PFSK-1 (cell line): ENCODE results near the gene SRP72.
A peak's percentile ranks its signal among the peaks of the same experiment; 100 is the strongest.

ENCODE experiments used
- FOXP2 ChIP-seq: optimal IDR thresholded peaks from 2 replicates; pipeline ENCODE3; 2011; ENCODE audit warnings: borderline replicate concordance, control low read depth, inconsistent platforms; ENCODE audit not compliant: insufficient read depth; ENCODE audit errors: extremely low read length, extremely low read depth
- POLR2AphosphoS5 ChIP-seq: IDR thresholded peaks from 2 replicates; pipeline ENCODE4 v1.6.1; 2012; ENCODE audit warnings: low read depth, mild to moderate bottlenecking, control low read depth, low read length, moderate library complexity
- REST ChIP-seq, 2 experiments: IDR thresholded peaks; 2 replicates each; pipeline versions ENCODE4 v1.6.1 to v1.8.0; 2011 to 2012; ENCODE audit warnings: low read depth in 2 of 2, low read length in 2 of 2, control low read depth in 1 of 2, inconsistent platforms in 1 of 2, mild to moderate bottlenecking in 1 of 2, moderate library complexity in 1 of 2; ENCODE audit not compliant: insufficient read depth in 1 of 2
- SIN3A ChIP-seq: IDR thresholded peaks from 2 replicates; pipeline ENCODE4 v1.6.1; 2012; ENCODE audit warnings: mild to moderate bottlenecking, low read length, moderate library complexity, borderline replicate concordance; ENCODE audit not compliant: insufficient read depth
- TAF1 ChIP-seq: IDR thresholded peaks from 2 replicates; pipeline ENCODE4 v1.6.1; 2012; ENCODE audit warnings: low read length, control low read depth, borderline replicate concordance; ENCODE audit not compliant: insufficient read depth

SRP72 gene

GRCh38 chr4:56475917-56476316, 8.5 kb downstream of the SRP72 start:
- TF ChIP-seq REST (IDR thresholded peaks at IDR 0.05; ENCODE audit: insufficient read depth in 1 of 2, low read depth in 2 of 2, low read length in 2 of 2) (no peak), SIN3A (no peak), POLR2AphosphoS5 (no peak), FOXP2 (no peak), TAF1 (no peak)

- TF ChIP-seq SIN3A (no peak), FOXP2 (no peak), REST (IDR thresholded peaks at IDR 0.05; ENCODE audit: insufficient read depth in 1 of 2, low read depth in 2 of 2, low read length in 2 of 2) (no peak), POLR2AphosphoS5 (no peak), TAF1 (no peak)
Measured at GRCh38 chr4:56477192-56477702, 9.8 kb downstream of the SRP72 start.

- TF ChIP-seq TAF1, result no peak
- no peak for TF ChIP-seq FOXP2
Measured at GRCh38 chr4:56480691-56481090, 13.3 kb downstream of the SRP72 start.

GRCh38 chr4:56496241-56496640, 28.8 kb downstream of the SRP72 start:
- TF ChIP-seq POLR2AphosphoS5 (no peak), SIN3A (no peak), REST (IDR thresholded peaks at IDR 0.05; ENCODE audit: insufficient read depth in 1 of 2, low read depth in 2 of 2, low read length in 2 of 2) (no peak), FOXP2 (no peak), TAF1 (no peak)

- TF ChIP-seq REST (IDR thresholded peaks at IDR 0.05; ENCODE audit: insufficient read depth in 1 of 2, low read depth in 2 of 2, low read length in 2 of 2) (no peak), POLR2AphosphoS5 (0 out of 2 replicates have a peak, but pooled peaks have one; percentile 38), TAF1 (no peak), SIN3A (no peak), FOXP2 (no peak)
Measured at GRCh38 chr4:56505269-56506130, 38.1 kb downstream of the SRP72 start, which contains the start of gene ARL9. TSS of gene ARL9 (plus strand) at chr4:56505791. CDS start at chr4:56505863, 72 bp downstream.
